Suprapubic skin (tissue), 3 donors: Measurements from ENCODE around the gene LDHB.

Source experiments
- CTCF ChIP-seq, 2 donors: fragments of 200-600 bp in 1 of 2; fragments of 450-650 bp in 1 of 2; sonication (generic) in 1 of 2; IDR thresholded peaks; one replicate each; pipeline ENCODE4 v1.5.1; 2016 to 2019; ENCODE audit warnings: antibody characterized with exemption in 2 of 2, mild to moderate bottlenecking in 1 of 2, moderate library complexity in 1 of 2
- POLR2A ChIP-seq, 2 donors: fragments of 450-650 bp; IDR thresholded peaks; one replicate each; pipeline ENCODE4 v1.6.1; 2017; ENCODE audit warnings: antibody characterized with exemption in 2 of 2, mild to moderate bottlenecking in 2 of 2, moderate library complexity in 2 of 2

GRCh38 chr12:21614506-21614905, 43.1 kb downstream of the LDHB start:
- TF ChIP-seq POLR2A (IDR thresholded peaks at IDR 0.05) (no peak), CTCF (IDR thresholded peaks at IDR 0.05) (no peak)
